ENCODE data around the gene FKBP8. TPM values are rescaled to one million over a fixed set of nuclear protein-coding genes. Genes with fewer than 3 reads are reported as not detected.
A peak's percentile ranks its signal among the peaks of the same experiment; 100 is the strongest.

The FKBP8 gene
- total RNA-seq, 2 experiments from 2014 or later, result 200 to 201 TPM

DNA sequence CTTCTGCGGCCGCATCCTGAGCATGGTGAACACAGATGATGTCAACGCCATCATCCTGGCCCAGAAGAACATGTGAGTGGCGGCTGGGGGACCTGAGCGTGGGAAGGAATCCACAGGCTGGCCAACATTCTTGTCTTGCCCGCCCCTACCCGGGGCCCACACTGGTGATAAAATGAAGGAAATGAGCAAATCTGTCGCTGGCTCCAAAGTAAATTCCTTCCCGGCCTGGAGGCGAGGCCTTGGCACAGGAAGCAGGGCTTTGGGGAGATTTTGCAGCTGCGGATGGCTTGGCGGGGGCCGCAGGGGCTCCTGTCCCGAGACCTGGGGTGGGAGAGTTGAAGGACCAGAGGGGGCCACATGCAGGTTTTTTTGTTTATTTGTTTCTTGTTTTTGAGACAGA is 18.7 kb upstream of the FKBP8 start:
- no peak for TF ChIP-seq EZH2phosphoT487 (IDR thresholded peaks at IDR 0.05; ENCODE audit: borderline replicate concordance, low read depth, low read length)
- no peak for TF ChIP-seq CTCF (conservative IDR thresholded peaks at IDR 0.05; ENCODE audit: low read length)
- Histone ChIP-seq H3K79me2 (ENCODE audit: insufficient read depth, low read depth, low read length) (peaks cover 23% of the 10 kb centered on the region), H2AFZ (ENCODE audit: low read length) (no peak overlapping the region), H3K27ac (ENCODE audit: low read depth, low read length, poor library complexity, severe bottlenecking) (no peak overlapping the region), H3K9me3 (ENCODE audit: low read length) (no peaks in the 10 kb centered on the region), H3K4me3 (ENCODE audit: low read depth, low read length, poor library complexity, severe bottlenecking) (no peak overlapping the region), H3K4me2 (ENCODE audit: low read length) (no peak overlapping the region), H3K36me3 (ENCODE audit: insufficient read depth, low read length) (peaks cover 52% of the 10 kb centered on the region), H3K9me2 (ENCODE audit: insufficient read depth, low read length) (no peaks in the 10 kb centered on the region), H3K4me1 (ENCODE audit: insufficient read depth, low read length, poor library complexity, severe bottlenecking) (peaks cover 16% of the 10 kb centered on the region), H4K20me1 (ENCODE audit: insufficient read depth, low read length) (0 out of 2 replicates have a peak, but pooled peaks cover 6% of the 10 kb centered on the region)
- no peak for DNase-seq (ENCODE audit: low spot score)
- BruUV-seq (replicated peaks), result no TSS peak
- intact Hi-C loops (cut with micrococcal nuclease; ENCODE audit: unreplicated experiment), result no loop called here
- CTCF ChIA-PET (ENCODE audit: unreplicated experiment), result no interaction called here
- POLR2A ChIA-PET, result interaction anchor here (0.6 kb wide), 1 partner anchor 418 kb away, joined by 6 read pairs; no protein-coding TSS in a partner anchor

DNA sequence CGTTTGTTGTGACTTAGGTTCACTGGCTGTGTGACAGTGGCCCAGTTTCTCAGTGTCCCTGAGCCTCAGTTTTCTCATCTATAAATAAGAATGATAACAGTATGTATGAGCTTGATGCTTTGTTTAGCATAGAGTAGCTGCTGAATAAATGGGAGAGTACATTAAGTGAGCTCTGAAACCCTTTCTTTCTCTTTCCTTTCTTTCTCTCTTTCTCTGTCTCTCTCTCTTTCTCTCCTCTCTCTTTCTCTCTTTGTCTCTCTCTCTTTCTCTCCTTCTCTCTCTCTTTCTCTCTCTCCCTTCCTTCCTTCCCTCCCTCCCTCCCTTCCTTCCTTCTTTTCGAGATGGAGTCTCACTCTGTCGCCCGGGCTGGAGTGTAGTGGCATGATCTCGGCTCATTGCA is 16.3 kb upstream of the FKBP8 start:
- H3K4me3 ChIP-seq (ENCODE audit: low read depth, low read length, poor library complexity, severe bottlenecking), result no peak overlapping the region
- H3K9me3 ChIP-seq (ENCODE audit: low read length), result no peaks in the 10 kb centered on the region
- ChIA-PET POLR2A (interaction anchor here (0.6 to 2.8 kb wide), 4 partner anchors 16 to 69 kb away, joined by 3 to 13 read pairs (median 5); partner anchors contain the start of gene REX1BD), CTCF (ENCODE audit: unreplicated experiment) (no interaction called here)
- BruUV-seq (replicated peaks), result no TSS peak
- H3K79me2 ChIP-seq (ENCODE audit: insufficient read depth, low read depth, low read length), result peaks cover 25% of the 10 kb centered on the region
- H3K9me2 ChIP-seq (ENCODE audit: insufficient read depth, low read length), result no peaks in the 10 kb centered on the region
- no peak for DNase-seq (ENCODE audit: low spot score)
- H3K27ac ChIP-seq (ENCODE audit: low read depth, low read length, poor library complexity, severe bottlenecking), result no peak overlapping the region
- H4K20me1 ChIP-seq (ENCODE audit: insufficient read depth, low read length), result 0 out of 2 replicates have a peak, but pooled peaks cover 6% of the 10 kb centered on the region
- TF ChIP-seq CTCF (conservative IDR thresholded peaks at IDR 0.05; ENCODE audit: low read length), result no peak
- no peak for TF ChIP-seq EZH2phosphoT487 (IDR thresholded peaks at IDR 0.05; ENCODE audit: borderline replicate concordance, low read depth, low read length)
- H3K4me1 ChIP-seq (ENCODE audit: insufficient read depth, low read length, poor library complexity, severe bottlenecking), result peaks cover 29% of the 10 kb centered on the region
- intact Hi-C loops (cut with micrococcal nuclease; ENCODE audit: unreplicated experiment), result no loop called here
- H2AFZ ChIP-seq (ENCODE audit: low read length), result no peak overlapping the region
- H3K4me2 ChIP-seq (ENCODE audit: low read length), result peak overlapping the region; percentile 99
- peaks cover 28% of the 10 kb centered on the region for H3K36me3 ChIP-seq (ENCODE audit: insufficient read depth, low read length)

DNA sequence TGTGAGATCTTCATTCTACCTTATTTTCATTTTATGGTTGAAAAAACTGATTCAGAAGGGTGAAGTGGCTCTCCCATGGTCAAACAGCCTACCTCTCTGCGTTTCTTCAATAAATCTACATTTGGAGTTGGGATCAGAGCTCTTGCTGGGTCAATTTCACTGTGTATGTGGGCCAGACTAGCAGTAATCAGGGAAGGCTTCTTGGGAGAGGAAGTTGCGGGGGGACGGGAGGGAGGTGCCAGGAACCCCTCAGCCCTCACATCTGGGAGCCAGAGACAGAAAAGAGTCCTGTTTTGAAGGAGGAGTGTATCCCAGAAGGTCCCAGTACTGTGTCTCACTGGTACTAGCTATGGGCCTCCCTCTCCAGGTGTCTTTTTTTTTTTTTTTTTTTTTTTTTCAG is 15.2 kb upstream of the FKBP8 start:
- ChIA-PET POLR2A (interaction anchor here (0.7 to 3.6 kb wide), 8 partner anchors 11 to 277 kb away, joined by 3 to 27 read pairs (median 4); partner anchors contain the start of genes FKBP8, JUND, REX1BD and UBA52), CTCF (ENCODE audit: unreplicated experiment) (interaction anchor here (0.5 to 1.0 kb wide), 3 partner anchors 32 to 582 kb away, joined by 3 to 4 read pairs (median 3); no protein-coding TSS in a partner anchor)
- Histone ChIP-seq H4K20me1 (ENCODE audit: insufficient read depth, low read length) (0 out of 2 replicates have a peak, but pooled peaks cover 6% of the 10 kb centered on the region), H3K36me3 (ENCODE audit: insufficient read depth, low read length) (peaks cover 18% of the 10 kb centered on the region), H2AFZ (ENCODE audit: low read length) (peak overlapping the region; percentile 70; the same call in 1 of the 2 replicates), H3K27ac (ENCODE audit: low read depth, low read length, poor library complexity, severe bottlenecking) (peak overlapping the region; percentile 65), H3K4me2 (ENCODE audit: low read length) (peak overlapping the region; percentile 99), H3K4me1 (ENCODE audit: insufficient read depth, low read length, poor library complexity, severe bottlenecking) (peaks cover 29% of the 10 kb centered on the region), H3K4me3 (ENCODE audit: low read depth, low read length, poor library complexity, severe bottlenecking) (peak overlapping the region; percentile 95), H3K79me2 (ENCODE audit: insufficient read depth, low read depth, low read length) (peaks cover 25% of the 10 kb centered on the region), H3K9me2 (ENCODE audit: insufficient read depth, low read length) (no peaks in the 10 kb centered on the region), H3K9me3 (ENCODE audit: low read length) (no peaks in the 10 kb centered on the region)
- no TSS peak for BruUV-seq (replicated peaks)
- intact Hi-C loops (cut with micrococcal nuclease; ENCODE audit: unreplicated experiment), result no loop called here
- DNase-seq (ENCODE audit: low spot score), result no peak
- TF ChIP-seq CTCF (conservative IDR thresholded peaks at IDR 0.05; ENCODE audit: low read length) (no peak), EZH2phosphoT487 (IDR thresholded peaks at IDR 0.05; ENCODE audit: borderline replicate concordance, low read depth, low read length) (no peak)
